Mesodermal cell (in vitro differentiated cells): ENCODE data around the gene ZSWIM4.
A peak's percentile ranks its signal among the peaks of the same experiment; 100 is the strongest.

Source experiments
- H3K27ac ChIP-seq: 2 replicates; pipeline ENCODE4 v1.7.0; 2013; ENCODE audit warnings: mild to moderate bottlenecking, low read depth, low read length, moderate library complexity; ENCODE audit not compliant: severe bottlenecking
- H3K36me3 ChIP-seq: 2 replicates; pipeline ENCODE4 v1.7.1; 2013; ENCODE audit warnings: mild to moderate bottlenecking, low read length, moderate library complexity; ENCODE audit not compliant: control insufficient read depth, insufficient read depth
- H3K4me1 ChIP-seq: one replicate; pipeline ENCODE4 v1.7.1; 2013; ENCODE audit warnings: mild to moderate bottlenecking, low read length; ENCODE audit not compliant: insufficient read depth, control insufficient read depth, poor library complexity, severe bottlenecking
- H3K4me3 ChIP-seq: 2 replicates; pipeline ENCODE4 v1.7.0; 2013; ENCODE audit warnings: low read length, control low read depth, mild to moderate bottlenecking; ENCODE audit not compliant: insufficient read depth, poor library complexity, severe bottlenecking; ENCODE audit errors: extremely low read depth
- H3K9me3 ChIP-seq: 2 replicates; pipeline ENCODE4 v1.7.1; 2013; ENCODE audit warnings: mild to moderate bottlenecking, low read length, moderate library complexity; ENCODE audit not compliant: control insufficient read depth
- WGBS, 2 experiments: methylation state at CpG; one replicate each; pipeline ENCODE4 v1.1.5; 2013; ENCODE audit warnings: missing lambda C conversion rate in 2 of 2; ENCODE audit not compliant: insufficient coverage in 2 of 2; 5-methylcytosine and 5-hydroxymethylcytosine counted together

Gene ZSWIM4

GRCh38 chr19:13859361-13859880, 64.2 kb downstream of the ZSWIM4 start:
- WGBS, 2 experiments: 95 to 100% methylated on average over 2 to 3 of the region's 3 CpGs
- Histone ChIP-seq H3K4me1 (peaks cover 12% of the 10 kb centered on the region), H3K4me3 (no peak overlapping the region), H3K9me3 (no peaks in the 10 kb centered on the region), H3K36me3 (no peaks in the 10 kb centered on the region), H3K27ac (no peak overlapping the region)

- Histone ChIP-seq H3K4me3 (no peak overlapping the region), H3K27ac (no peak overlapping the region), H3K36me3 (no peaks in the 10 kb centered on the region), H3K9me3 (no peaks in the 10 kb centered on the region), H3K4me1 (peaks cover 15% of the 10 kb centered on the region)
- WGBS, 2 experiments: 89 to 97% methylated on average over 12 to 13 of the region's 13 CpGs
Observed at GRCh38 chr19:13860679-13861391, 65.6 kb downstream of the ZSWIM4 start.

- 89 to 94% methylated on average over 7 to 9 of the region's 11 CpGs for WGBS, 2 experiments
- Histone ChIP-seq H3K9me3 (no peaks in the 10 kb centered on the region), H3K36me3 (no peaks in the 10 kb centered on the region), H3K27ac (peak overlapping the region; percentile 91), H3K4me1 (peaks cover 19% of the 10 kb centered on the region), H3K4me3 (no peak overlapping the region)
Observed at GRCh38 chr19:13861392-13861713, 66.1 kb downstream of the ZSWIM4 start.

- H3K9me3 ChIP-seq: no peaks in the 10 kb centered on the region
- H3K4me1 ChIP-seq: peaks cover 20% of the 10 kb centered on the region
- H3K36me3 ChIP-seq: no peaks in the 10 kb centered on the region
- no peak overlapping the region for H3K4me3 ChIP-seq
- WGBS, 2 experiments: 14 to 29% methylated on average over 12 to 16 of the region's 27 CpGs
- H3K27ac ChIP-seq: peak overlapping the region; percentile 91
Observed at GRCh38 chr19:13861714-13862531, 66.7 kb downstream of the ZSWIM4 start.

- 42 to 51% methylated on average over 10 to 11 of the region's 13 CpGs for WGBS, 2 experiments
- peak overlapping the region; percentile 1 for H3K4me3 ChIP-seq
- no peaks in the 10 kb centered on the region for H3K9me3 ChIP-seq
- H3K4me1 ChIP-seq: peaks cover 20% of the 10 kb centered on the region
- H3K36me3 ChIP-seq: no peaks in the 10 kb centered on the region
- no peak overlapping the region for H3K27ac ChIP-seq
Observed at GRCh38 chr19:13864046-13864666, 68.9 kb downstream of the ZSWIM4 start.

- Histone ChIP-seq H3K4me1 (peaks cover 20% of the 10 kb centered on the region), H3K9me3 (no peaks in the 10 kb centered on the region), H3K4me3 (peak overlapping the region; percentile 59), H3K36me3 (peaks cover 1% of the 10 kb centered on the region), H3K27ac (no peak overlapping the region)
- WGBS, 2 experiments: 27 to 28% methylated on average over 28 to 45 of the region's 113 CpGs
Observed at GRCh38 chr19:13864667-13865570, 69.7 kb downstream of the ZSWIM4 start.

- Histone ChIP-seq H3K36me3 (peaks cover 2% of the 10 kb centered on the region), H3K4me1 (peaks cover 21% of the 10 kb centered on the region), H3K9me3 (no peaks in the 10 kb centered on the region), H3K4me3 (peak overlapping the region; percentile 59), H3K27ac (peak overlapping the region; percentile 45)
- 4 to 5% methylated on average over 37 to 49 of the region's 82 CpGs for WGBS, 2 experiments
Observed at GRCh38 chr19:13865571-13866462, 70.6 kb downstream of the ZSWIM4 start.

GRCh38 chr19:13866463-13867046, 71.3 kb downstream of the ZSWIM4 start:
- 80 to 85% methylated on average over 8 to 12 of the region's 15 CpGs for WGBS, 2 experiments
- H3K9me3 ChIP-seq: no peaks in the 10 kb centered on the region
- peaks cover 2% of the 10 kb centered on the region for H3K36me3 ChIP-seq
- H3K4me1 ChIP-seq: peaks cover 21% of the 10 kb centered on the region
- no peak overlapping the region for H3K27ac ChIP-seq
- peak overlapping the region; percentile 59 for H3K4me3 ChIP-seq

- 83 to 86% methylated on average over 1 to 3 of the region's 4 CpGs for WGBS, 2 experiments
- H3K9me3 ChIP-seq: no peaks in the 10 kb centered on the region
- H3K4me1 ChIP-seq: peaks cover 19% of the 10 kb centered on the region
- H3K4me3 ChIP-seq: no peak overlapping the region
- H3K27ac ChIP-seq: no peak overlapping the region
- peaks cover 2% of the 10 kb centered on the region for H3K36me3 ChIP-seq
Observed at GRCh38 chr19:13868663-13869062, 73.4 kb downstream of the ZSWIM4 start.
